GM12878 (cell line): ENCODE data around the gene GSTO1.

Experiments
- ASH2L ChIP-seq: fragments of 300-600, 200-600 bp; sonication (generic); IDR thresholded peaks from 2 replicates; pipeline ENCODE4 v1.6.1; 2017; ENCODE audit warnings: low read depth, mild to moderate bottlenecking, borderline replicate concordance
- BRCA1 ChIP-seq: IDR thresholded peaks from 2 replicates; pipeline ENCODE4 v1.6.1; 2011; ENCODE audit warnings: low read depth, low read length, improper control_type of control experiment
- CBX5 ChIP-seq: sonication (generic); IDR thresholded peaks from 2 replicates; pipeline ENCODE4 v1.6.1; 2016; ENCODE audit warnings: low read depth, moderate library complexity, mild to moderate bottlenecking, inconsistent platforms
- CREB1 ChIP-seq: IDR thresholded peaks from 2 replicates; pipeline ENCODE4 v1.6.1; 2012; ENCODE audit warnings: low read depth, mild to moderate bottlenecking, inconsistent platforms
- EP300 ChIP-seq, 2 experiments: fragments of 150-350 bp in 1 of 2; IDR thresholded peaks; 2 replicates each; pipeline ENCODE4 v1.6.1; 2011 to 2012; ENCODE audit warnings: low read depth in 2 of 2, low read length in 2 of 2, borderline replicate concordance in 1 of 2, improper control_type of control experiment in 1 of 2, inconsistent platforms in 1 of 2; ENCODE audit not compliant: control insufficient read depth in 1 of 2
- JUND ChIP-seq: IDR thresholded peaks from 2 replicates; pipeline ENCODE4 v1.6.1; 2012; ENCODE audit warnings: low read depth, mild to moderate bottlenecking, low read length, improper control_type of control experiment, moderate library complexity
- NFIC ChIP-seq: IDR thresholded peaks from 2 replicates; pipeline ENCODE4 v1.6.1; 2012; ENCODE audit warnings: low read depth, mild to moderate bottlenecking, inconsistent platforms, low read length, moderate library complexity
- POLR2A ChIP-seq: IDR thresholded peaks from 2 replicates; pipeline ENCODE4 v1.6.1; 2011; ENCODE audit warnings: low read depth, mild to moderate bottlenecking, low read length
- TAF1 ChIP-seq: IDR thresholded peaks from 2 replicates; pipeline ENCODE4 v1.6.1; 2011; ENCODE audit warnings: mild to moderate bottlenecking, low read depth, low read length, borderline replicate concordance
- ZZZ3 ChIP-seq: IDR thresholded peaks from 2 replicates; pipeline ENCODE4 v1.6.1; 2011; ENCODE audit warnings: low read depth; ENCODE audit not compliant: control insufficient read depth, insufficient read length
- TF ChIP-seq, protein P1 (sequence below): fragments of 450-650 bp; IDR thresholded peaks from 2 replicates; pipeline ENCODE4 v1.6.1; 2017; ENCODE audit warnings: mild to moderate bottlenecking
- TF ChIP-seq, protein P2 (sequence below), 3 experiments: IDR thresholded peaks in 2 of 3; conservative IDR thresholded peaks in 1 of 3; 2 replicates each; pipeline ENCODE4 v1.5.1; 2011; ENCODE audit warnings: low read depth in 3 of 3, low read length in 3 of 3, mild to moderate bottlenecking in 3 of 3, control low read depth in 2 of 3, moderate library complexity in 2 of 3, inconsistent platforms in 1 of 3, mixed read lengths in 1 of 3; ENCODE audit not compliant: control insufficient read depth in 2 of 3, insufficient read depth in 1 of 3; ENCODE audit errors: extremely low read depth in 1 of 3
- TF ChIP-seq, protein P3 (sequence below): fragments of 450-650 bp; IDR thresholded peaks from 2 replicates; pipeline ENCODE4 v1.6.1; 2016; ENCODE audit warnings: mild to moderate bottlenecking, moderate library complexity, borderline replicate concordance
- TF ChIP-seq, protein P4 (sequence below): IDR thresholded peaks from 2 replicates; pipeline ENCODE4 v1.6.1; 2012; ENCODE audit warnings: low read depth, low read length, improper control_type of control experiment

DNA sequence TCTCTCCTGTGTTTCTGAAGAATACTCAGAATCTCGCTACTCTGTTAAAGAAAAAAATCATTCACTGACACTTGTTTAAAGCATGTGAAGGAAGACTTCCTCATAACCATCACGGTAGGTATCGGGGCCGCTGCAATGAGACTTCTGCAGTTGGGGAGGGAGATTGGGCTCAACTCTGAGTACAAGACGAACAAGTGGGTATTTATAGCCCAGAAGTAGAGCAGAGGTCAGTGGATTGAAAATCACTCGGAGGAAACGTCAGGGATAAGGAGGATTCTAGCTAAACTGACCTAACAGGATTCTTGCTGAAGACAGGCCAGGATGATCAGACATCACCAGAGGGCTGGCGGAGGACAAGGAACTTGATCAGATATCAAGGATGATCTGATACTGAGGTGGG is 50.2 kb downstream of the GSTO1 start:
- TF ChIP-seq CREB1 (no peak), CBX5 (no peak), TAF1 (no peak), EP300 (IDR thresholded peaks at IDR 0.05; ENCODE audit: borderline replicate concordance in 1 of 2, control insufficient read depth in 1 of 2, low read depth in 2 of 2, low read length in 2 of 2) (no peak), NFIC (no peak), ASH2L (no peak), BRCA1 (no peak), POLR2A (no peak), ZZZ3 (no peak), JUND (no peak)
- TF ChIP-seq, protein P1, sequence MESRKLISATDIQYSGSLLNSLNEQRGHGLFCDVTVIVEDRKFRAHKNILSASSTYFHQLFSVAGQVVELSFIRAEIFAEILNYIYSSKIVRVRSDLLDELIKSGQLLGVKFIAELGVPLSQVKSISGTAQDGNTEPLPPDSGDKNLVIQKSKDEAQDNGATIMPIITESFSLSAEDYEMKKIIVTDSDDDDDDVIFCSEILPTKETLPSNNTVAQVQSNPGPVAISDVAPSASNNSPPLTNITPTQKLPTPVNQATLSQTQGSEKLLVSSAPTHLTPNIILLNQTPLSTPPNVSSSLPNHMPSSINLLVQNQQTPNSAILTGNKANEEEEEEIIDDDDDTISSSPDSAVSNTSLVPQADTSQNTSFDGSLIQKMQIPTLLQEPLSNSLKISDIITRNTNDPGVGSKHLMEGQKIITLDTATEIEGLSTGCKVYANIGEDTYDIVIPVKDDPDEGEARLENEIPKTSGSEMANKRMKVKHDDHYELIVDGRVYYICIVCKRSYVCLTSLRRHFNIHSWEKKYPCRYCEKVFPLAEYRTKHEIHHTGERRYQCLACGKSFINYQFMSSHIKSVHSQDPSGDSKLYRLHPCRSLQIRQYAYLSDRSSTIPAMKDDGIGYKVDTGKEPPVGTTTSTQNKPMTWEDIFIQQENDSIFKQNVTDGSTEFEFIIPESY: no peak
- TF ChIP-seq, protein P2, sequence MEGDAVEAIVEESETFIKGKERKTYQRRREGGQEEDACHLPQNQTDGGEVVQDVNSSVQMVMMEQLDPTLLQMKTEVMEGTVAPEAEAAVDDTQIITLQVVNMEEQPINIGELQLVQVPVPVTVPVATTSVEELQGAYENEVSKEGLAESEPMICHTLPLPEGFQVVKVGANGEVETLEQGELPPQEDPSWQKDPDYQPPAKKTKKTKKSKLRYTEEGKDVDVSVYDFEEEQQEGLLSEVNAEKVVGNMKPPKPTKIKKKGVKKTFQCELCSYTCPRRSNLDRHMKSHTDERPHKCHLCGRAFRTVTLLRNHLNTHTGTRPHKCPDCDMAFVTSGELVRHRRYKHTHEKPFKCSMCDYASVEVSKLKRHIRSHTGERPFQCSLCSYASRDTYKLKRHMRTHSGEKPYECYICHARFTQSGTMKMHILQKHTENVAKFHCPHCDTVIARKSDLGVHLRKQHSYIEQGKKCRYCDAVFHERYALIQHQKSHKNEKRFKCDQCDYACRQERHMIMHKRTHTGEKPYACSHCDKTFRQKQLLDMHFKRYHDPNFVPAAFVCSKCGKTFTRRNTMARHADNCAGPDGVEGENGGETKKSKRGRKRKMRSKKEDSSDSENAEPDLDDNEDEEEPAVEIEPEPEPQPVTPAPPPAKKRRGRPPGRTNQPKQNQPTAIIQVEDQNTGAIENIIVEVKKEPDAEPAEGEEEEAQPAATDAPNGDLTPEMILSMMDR (IDR thresholded peaks at IDR 0.05 in 2 of 3, conservative IDR thresholded peaks at IDR 0.05 in 1 of 3; ENCODE audit: control insufficient read depth in 2 of 3, extremely low read depth in 1 of 3, insufficient read depth in 1 of 3, low read depth in 3 of 3, low read length in 3 of 3): no peak
- TF ChIP-seq, protein P3, sequence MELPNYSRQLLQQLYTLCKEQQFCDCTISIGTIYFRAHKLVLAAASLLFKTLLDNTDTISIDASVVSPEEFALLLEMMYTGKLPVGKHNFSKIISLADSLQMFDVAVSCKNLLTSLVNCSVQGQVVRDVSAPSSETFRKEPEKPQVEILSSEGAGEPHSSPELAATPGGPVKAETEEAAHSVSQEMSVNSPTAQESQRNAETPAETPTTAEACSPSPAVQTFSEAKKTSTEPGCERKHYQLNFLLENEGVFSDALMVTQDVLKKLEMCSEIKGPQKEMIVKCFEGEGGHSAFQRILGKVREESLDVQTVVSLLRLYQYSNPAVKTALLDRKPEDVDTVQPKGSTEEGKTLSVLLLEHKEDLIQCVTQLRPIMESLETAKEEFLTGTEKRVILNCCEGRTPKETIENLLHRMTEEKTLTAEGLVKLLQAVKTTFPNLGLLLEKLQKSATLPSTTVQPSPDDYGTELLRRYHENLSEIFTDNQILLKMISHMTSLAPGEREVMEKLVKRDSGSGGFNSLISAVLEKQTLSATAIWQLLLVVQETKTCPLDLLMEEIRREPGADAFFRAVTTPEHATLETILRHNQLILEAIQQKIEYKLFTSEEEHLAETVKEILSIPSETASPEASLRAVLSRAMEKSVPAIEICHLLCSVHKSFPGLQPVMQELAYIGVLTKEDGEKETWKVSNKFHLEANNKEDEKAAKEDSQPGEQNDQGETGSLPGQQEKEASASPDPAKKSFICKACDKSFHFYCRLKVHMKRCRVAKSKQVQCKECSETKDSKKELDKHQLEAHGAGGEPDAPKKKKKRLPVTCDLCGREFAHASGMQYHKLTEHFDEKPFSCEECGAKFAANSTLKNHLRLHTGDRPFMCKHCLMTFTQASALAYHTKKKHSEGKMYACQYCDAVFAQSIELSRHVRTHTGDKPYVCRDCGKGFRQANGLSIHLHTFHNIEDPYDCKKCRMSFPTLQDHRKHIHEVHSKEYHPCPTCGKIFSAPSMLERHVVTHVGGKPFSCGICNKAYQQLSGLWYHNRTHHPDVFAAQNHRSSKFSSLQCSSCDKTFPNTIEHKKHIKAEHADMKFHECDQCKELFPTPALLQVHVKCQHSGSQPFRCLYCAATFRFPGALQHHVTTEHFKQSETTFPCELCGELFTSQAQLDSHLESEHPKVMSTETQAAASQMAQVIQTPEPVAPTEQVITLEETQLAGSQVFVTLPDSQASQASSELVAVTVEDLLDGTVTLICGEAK: no peak
- TF ChIP-seq, protein P4, sequence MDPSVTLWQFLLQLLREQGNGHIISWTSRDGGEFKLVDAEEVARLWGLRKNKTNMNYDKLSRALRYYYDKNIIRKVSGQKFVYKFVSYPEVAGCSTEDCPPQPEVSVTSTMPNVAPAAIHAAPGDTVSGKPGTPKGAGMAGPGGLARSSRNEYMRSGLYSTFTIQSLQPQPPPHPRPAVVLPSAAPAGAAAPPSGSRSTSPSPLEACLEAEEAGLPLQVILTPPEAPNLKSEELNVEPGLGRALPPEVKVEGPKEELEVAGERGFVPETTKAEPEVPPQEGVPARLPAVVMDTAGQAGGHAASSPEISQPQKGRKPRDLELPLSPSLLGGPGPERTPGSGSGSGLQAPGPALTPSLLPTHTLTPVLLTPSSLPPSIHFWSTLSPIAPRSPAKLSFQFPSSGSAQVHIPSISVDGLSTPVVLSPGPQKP: no peak
